ENCODE results near the gene THAP4. TPM values are rescaled to one million over a fixed set of nuclear protein-coding genes. Genes with fewer than 3 reads are reported as not detected.

Gene THAP4
- total RNA-seq, 1 donor from 2014 or later = 54.8 TPM

DNA sequence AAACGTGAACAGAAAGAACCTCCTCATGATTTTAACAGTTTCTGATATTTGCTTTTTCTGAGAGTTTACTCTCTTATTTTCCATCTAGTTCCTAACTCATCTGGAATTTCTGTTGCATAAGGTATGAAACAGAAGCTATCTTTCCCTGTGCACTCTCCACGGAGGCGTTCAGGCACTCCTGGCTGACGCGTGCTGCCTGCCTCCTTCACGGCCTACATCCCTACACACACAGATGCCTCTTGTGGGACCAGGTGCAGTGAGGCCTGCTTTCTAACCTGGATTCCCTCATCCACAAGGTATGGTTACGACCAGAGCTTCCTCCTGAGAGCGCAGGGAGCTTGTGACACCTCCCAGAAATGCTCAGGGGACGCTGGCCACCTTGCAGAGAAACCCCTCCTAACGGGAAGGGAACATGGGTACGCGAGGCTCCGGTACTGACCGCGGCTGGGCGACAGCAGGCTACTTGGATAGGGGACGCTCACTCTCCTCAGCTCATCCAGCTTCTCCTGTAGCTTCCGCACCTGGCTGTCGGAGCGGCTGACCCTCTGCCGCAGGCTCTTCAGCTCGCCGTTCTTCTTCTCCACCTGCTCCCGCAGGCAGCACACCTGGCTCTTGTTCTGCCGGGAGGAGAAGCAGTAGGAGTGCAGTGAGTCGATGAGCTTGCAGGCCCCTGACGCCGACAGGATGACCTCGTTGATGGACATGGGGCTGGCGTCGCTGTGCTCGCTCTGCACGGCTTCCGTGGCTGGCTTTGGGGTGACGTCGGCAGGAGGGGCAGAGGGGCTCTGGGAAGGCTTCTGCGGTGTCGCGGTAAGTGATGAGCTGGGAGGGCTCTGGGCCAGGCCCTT is 4.3 kb downstream of the THAP4 start:
- TF ChIP-seq CTCF (IDR thresholded peaks at IDR 0.05; ENCODE audit: insufficient read depth, low read length, severe bottlenecking) = no peak
- FAIRE-seq (no peak), DNase-seq (ENCODE audit: low read depth) (no peak)
- H3K36me3 ChIP-seq (ENCODE audit: control insufficient read depth, insufficient read depth, low read length) = peaks cover 17% of the 10 kb centered on the region
- H3K4me3 ChIP-seq (ENCODE audit: low read depth, low read length) = no peak overlapping the region
- no peaks in the 10 kb centered on the region for H3K27me3 ChIP-seq (ENCODE audit: control insufficient read depth, insufficient read depth, low read length)

GRCh38 chr2:241629762-241630435 is 7.1 kb downstream of the THAP4 start:
- Histone ChIP-seq H3K4me3 (ENCODE audit: low read depth, low read length) (no peak overlapping the region), H3K27me3 (ENCODE audit: control insufficient read depth, insufficient read depth, low read length) (no peaks in the 10 kb centered on the region), H3K36me3 (ENCODE audit: control insufficient read depth, insufficient read depth, low read length) (peaks cover 17% of the 10 kb centered on the region)
- TF ChIP-seq CTCF (IDR thresholded peaks at IDR 0.05; ENCODE audit: insufficient read depth, low read length, severe bottlenecking) = no peak
- DNase-seq (ENCODE audit: low read depth) = no peak
- no peak for FAIRE-seq

- FAIRE-seq = no peak
- Histone ChIP-seq H3K27me3 (ENCODE audit: control insufficient read depth, insufficient read depth, low read length) (no peaks in the 10 kb centered on the region), H3K36me3 (ENCODE audit: control insufficient read depth, insufficient read depth, low read length) (peaks cover 9% of the 10 kb centered on the region), H3K4me3 (ENCODE audit: low read depth, low read length) (no peak overlapping the region)
- TF ChIP-seq CTCF (IDR thresholded peaks at IDR 0.05; ENCODE audit: insufficient read depth, low read length, severe bottlenecking) = no peak
- no peak for DNase-seq (ENCODE audit: low read depth)
Measured at GRCh38 chr2:241627675-241628074, 9.3 kb downstream of the THAP4 start.

- FAIRE-seq (peak; percentile 93), DNase-seq (ENCODE audit: low read depth) (peak; percentile 42)
- H3K36me3 ChIP-seq (ENCODE audit: control insufficient read depth, insufficient read depth, low read length) = peaks cover 6% of the 10 kb centered on the region
- H3K4me3 ChIP-seq (ENCODE audit: low read depth, low read length) = no peak overlapping the region
- TF ChIP-seq CTCF (IDR thresholded peaks at IDR 0.05; ENCODE audit: insufficient read depth, low read length, severe bottlenecking) = no peak
- no peaks in the 10 kb centered on the region for H3K27me3 ChIP-seq (ENCODE audit: control insufficient read depth, insufficient read depth, low read length)
Measured at GRCh38 chr2:241620419-241620769, 16.6 kb downstream of the THAP4 start.

DNA sequence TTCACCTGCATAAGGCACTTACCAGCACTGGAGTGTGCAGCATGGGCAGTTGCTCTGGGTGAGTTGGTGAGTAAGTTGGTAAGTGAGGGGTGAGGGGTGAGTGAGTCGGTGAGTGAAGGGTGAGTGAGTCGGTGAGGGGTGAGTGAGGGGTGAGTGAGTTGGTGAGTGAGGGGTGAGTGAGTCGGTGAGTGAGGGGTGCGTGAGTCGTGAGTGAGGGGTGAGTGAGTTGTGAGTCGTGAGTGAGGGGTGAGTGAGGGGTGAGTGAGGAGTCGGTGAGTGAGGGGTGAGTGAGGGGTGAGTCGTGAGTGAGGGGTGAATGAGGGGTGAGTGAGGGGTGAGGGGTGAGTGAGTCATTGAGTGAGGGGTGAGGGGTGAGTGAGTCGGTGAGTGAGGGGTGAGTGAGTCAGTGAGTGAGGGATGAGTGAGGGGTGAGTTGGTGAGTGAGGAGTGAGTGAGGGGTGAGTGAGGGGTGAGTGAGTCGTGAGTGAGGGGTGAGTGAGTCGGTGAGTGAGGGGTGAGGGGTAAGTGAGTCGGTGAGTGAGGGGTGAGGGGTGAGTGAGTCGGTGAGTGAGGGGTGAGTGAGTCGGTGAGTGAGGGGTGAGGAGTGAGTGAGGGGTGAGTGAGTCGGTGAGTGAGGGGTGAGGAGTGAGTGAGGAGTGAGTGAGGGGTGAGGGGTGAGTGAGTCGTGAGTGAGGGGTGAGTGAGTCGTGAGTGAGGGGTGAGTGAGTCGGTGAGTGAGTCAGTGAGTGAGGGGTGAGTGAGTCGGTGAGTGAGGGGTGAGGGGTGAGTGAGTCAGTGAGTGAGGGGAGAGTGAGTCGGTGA is 17.1 kb downstream of the THAP4 start:
- Histone ChIP-seq H3K27me3 (ENCODE audit: control insufficient read depth, insufficient read depth, low read length) (no peaks in the 10 kb centered on the region), H3K4me3 (ENCODE audit: low read depth, low read length) (no peak overlapping the region), H3K36me3 (ENCODE audit: control insufficient read depth, insufficient read depth, low read length) (peaks cover 6% of the 10 kb centered on the region)
- no peak for FAIRE-seq
- DNase-seq (ENCODE audit: low read depth) = no peak
- TF ChIP-seq CTCF (IDR thresholded peaks at IDR 0.05; ENCODE audit: insufficient read depth, low read length, severe bottlenecking) = no peak
